Measurements from ENCODE around the gene TACO1. TPM values are rescaled to one million over a fixed set of nuclear protein-coding genes. Genes with fewer than 3 reads are reported as not detected.

The TACO1 gene
- polyA plus RNA-seq, 1 donor (not counting 4 experiments of a cell fraction or from before 2014, with no cell fraction given): 23.5 TPM

DNA sequence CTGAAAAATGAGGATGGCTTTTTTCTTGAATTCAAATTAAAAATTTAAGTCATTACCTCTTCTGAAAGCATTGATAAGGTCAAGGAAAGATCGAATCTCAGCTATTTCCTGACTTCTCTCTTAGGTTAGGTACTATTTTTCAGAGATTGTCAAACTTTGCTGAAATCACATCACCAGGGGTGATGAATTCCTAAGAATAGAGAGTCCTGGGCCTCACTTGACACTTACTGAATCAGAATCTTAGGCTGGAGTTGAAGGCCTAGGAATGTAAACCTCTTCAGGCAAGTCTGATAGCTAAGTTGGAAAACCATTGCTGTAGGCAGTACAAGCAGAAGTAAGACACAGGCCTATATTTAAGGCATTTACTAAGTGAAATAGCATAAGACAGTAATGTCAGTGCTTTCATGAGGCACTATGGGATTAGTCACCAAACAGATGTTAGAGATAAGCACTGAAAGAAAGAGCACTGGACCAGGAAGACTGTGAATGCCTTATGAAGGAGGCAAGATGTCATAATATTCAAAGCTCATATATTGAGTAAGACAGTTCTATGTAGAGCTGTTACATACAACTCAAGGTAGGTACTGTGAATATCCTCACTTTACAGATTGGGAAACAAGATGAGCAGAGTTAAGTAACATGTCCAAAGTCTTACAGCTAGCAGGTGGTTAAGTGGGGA lies 28.9 kb upstream of the TACO1 start:
- Histone ChIP-seq H2AFZ (ENCODE audit: control insufficient read depth, low read length) (no peak overlapping the region), H3K79me2 (ENCODE audit: control insufficient read depth, insufficient read depth, low read length) (peaks cover 51% of the 10 kb centered on the region), H3K4me1 (ENCODE audit: control insufficient read depth, extremely low read depth, insufficient read depth, low read length) (peaks cover 6% of the 10 kb centered on the region), H3K4me3 (ENCODE audit: control insufficient read depth in 2 of 3, extremely low read depth in 1 of 3, insufficient read depth in 2 of 3, low read depth in 1 of 3, low read length in 3 of 3) (no peak overlapping the region), H3K27me3 (ENCODE audit: control insufficient read depth, extremely low read depth, insufficient read depth, low read length) (no peaks in the 10 kb centered on the region), H3K4me2 (ENCODE audit: control insufficient read depth, extremely low read depth, insufficient read depth, low read depth, low read length) (no peak overlapping the region), H3K27ac (ENCODE audit: control insufficient read depth, insufficient read depth, low read length) (no peak overlapping the region), H3K9ac (ENCODE audit: control insufficient read depth, extremely low read depth, insufficient read depth, low read length) (no peak overlapping the region), H3K9me1 (ENCODE audit: control insufficient read depth, extremely low read depth, insufficient read depth, low read length) (no peaks in the 10 kb centered on the region), H4K20me1 (ENCODE audit: control insufficient read depth, extremely low read depth, insufficient read depth, low read length) (peaks cover 10% of the 10 kb centered on the region), H3K9me3 (ENCODE audit: control insufficient read depth, low read depth, low read length) (no peaks in the 10 kb centered on the region), H3K36me3 (ENCODE audit: control insufficient read depth in 2 of 2, extremely low read depth in 1 of 2, insufficient read depth in 2 of 2, low read length in 2 of 2) (peaks cover 0 to 2% of the 10 kb centered on the region in 2 experiments)
- DNase-seq (ENCODE audit: low read depth, low spot score) (peak; percentile 30), FAIRE-seq (peak; percentile 66)
- dilution Hi-C loops (cut with MboI; ENCODE audit: extremely low pct_ligation_motif_present, low sequenced_read_pairs): no loop called here
- TF ChIP-seq EZH2 (IDR thresholded peaks at IDR 0.05; ENCODE audit: low read length) (no peak), CTCF (optimal IDR thresholded peaks at IDR 0.05 in 1 of 3, IDR thresholded peaks at IDR 0.05 in 1 of 3, conservative IDR thresholded peaks at IDR 0.05 in 1 of 3; ENCODE audit: extremely low read depth in 1 of 3, insufficient read depth in 2 of 3, low read length in 3 of 3) (no peak)

DNA sequence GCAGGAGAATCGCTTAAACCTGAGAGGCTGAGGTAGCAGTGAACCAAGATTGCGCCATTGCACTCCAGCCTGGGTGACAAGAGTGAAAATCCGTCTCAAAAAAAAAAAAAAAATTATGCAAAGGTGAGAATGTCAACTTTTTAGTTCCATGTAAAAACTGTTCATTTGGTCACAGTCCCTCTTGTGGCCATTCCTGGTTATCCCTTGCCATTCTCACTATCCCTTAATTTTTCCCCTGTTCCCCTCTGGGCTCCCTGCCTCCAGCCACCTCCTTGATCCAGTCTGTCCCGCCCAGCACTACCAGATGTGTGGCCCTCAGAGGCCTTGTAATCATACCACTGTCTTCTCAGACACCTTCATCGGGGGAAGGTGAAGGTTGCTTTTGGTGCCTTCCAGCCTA lies 27.1 kb upstream of the TACO1 start:
- Histone ChIP-seq H3K27ac (ENCODE audit: control insufficient read depth, insufficient read depth, low read length) (no peak overlapping the region), H3K9ac (ENCODE audit: control insufficient read depth, extremely low read depth, insufficient read depth, low read length) (no peak overlapping the region), H3K9me3 (ENCODE audit: control insufficient read depth, low read depth, low read length) (no peaks in the 10 kb centered on the region), H2AFZ (ENCODE audit: control insufficient read depth, low read length) (no peak overlapping the region), H3K4me3 (ENCODE audit: control insufficient read depth in 2 of 3, extremely low read depth in 1 of 3, insufficient read depth in 2 of 3, low read depth in 1 of 3, low read length in 3 of 3) (no peak overlapping the region), H3K27me3 (ENCODE audit: control insufficient read depth, extremely low read depth, insufficient read depth, low read length) (no peaks in the 10 kb centered on the region), H3K4me1 (ENCODE audit: control insufficient read depth, extremely low read depth, insufficient read depth, low read length) (peaks cover 6% of the 10 kb centered on the region), H3K79me2 (ENCODE audit: control insufficient read depth, insufficient read depth, low read length) (peaks cover 47% of the 10 kb centered on the region), H3K36me3 (ENCODE audit: control insufficient read depth in 2 of 2, extremely low read depth in 1 of 2, insufficient read depth in 2 of 2, low read length in 2 of 2) (peaks cover 0 to 3% of the 10 kb centered on the region in 2 experiments), H4K20me1 (ENCODE audit: control insufficient read depth, extremely low read depth, insufficient read depth, low read length) (peaks cover 10% of the 10 kb centered on the region), H3K9me1 (ENCODE audit: control insufficient read depth, extremely low read depth, insufficient read depth, low read length) (no peaks in the 10 kb centered on the region), H3K4me2 (ENCODE audit: control insufficient read depth, extremely low read depth, insufficient read depth, low read depth, low read length) (no peak overlapping the region)
- dilution Hi-C loops (cut with MboI; ENCODE audit: extremely low pct_ligation_motif_present, low sequenced_read_pairs): no loop called here
- FAIRE-seq (no peak), DNase-seq (ENCODE audit: low read depth, low spot score) (no peak)
- TF ChIP-seq CTCF (optimal IDR thresholded peaks at IDR 0.05 in 1 of 3, IDR thresholded peaks at IDR 0.05 in 1 of 3, conservative IDR thresholded peaks at IDR 0.05 in 1 of 3; ENCODE audit: extremely low read depth in 1 of 3, insufficient read depth in 2 of 3, low read length in 3 of 3) (peak; percentile 12 to 28 (median 20)), EZH2 (IDR thresholded peaks at IDR 0.05; ENCODE audit: low read length) (no peak)

All from keratinocyte (primary cell).